IPS-15b (cell line): ENCODE results near the gene MSL1.

Experiments used
- H3K27me3 ChIP-seq: one replicate; pipeline ENCODE4 v1.6.1; 2013; ENCODE audit warnings: low read length; ENCODE audit not compliant: control insufficient read depth, insufficient read depth
- H3K36me3 ChIP-seq: one replicate; pipeline ENCODE4 v1.6.1; 2013; ENCODE audit warnings: low read length; ENCODE audit not compliant: control insufficient read depth, insufficient read depth
- H3K4me1 ChIP-seq: one replicate; pipeline ENCODE4 v1.6.1; 2013; ENCODE audit warnings: mild to moderate bottlenecking, low read length; ENCODE audit not compliant: control insufficient read depth, insufficient read depth
- H3K4me3 ChIP-seq: one replicate; pipeline ENCODE4 v1.5.1; 2013; ENCODE audit warnings: low read depth, low read length
- H3K9ac ChIP-seq: one replicate; pipeline ENCODE4 v1.6.1; 2013; ENCODE audit warnings: low read depth, mild to moderate bottlenecking, low read length
- H3K9me3 ChIP-seq: one replicate; pipeline ENCODE4 v1.6.1; 2013; ENCODE audit warnings: mild to moderate bottlenecking, low read length; ENCODE audit not compliant: control insufficient read depth, insufficient read depth

The MSL1 gene

DNA sequence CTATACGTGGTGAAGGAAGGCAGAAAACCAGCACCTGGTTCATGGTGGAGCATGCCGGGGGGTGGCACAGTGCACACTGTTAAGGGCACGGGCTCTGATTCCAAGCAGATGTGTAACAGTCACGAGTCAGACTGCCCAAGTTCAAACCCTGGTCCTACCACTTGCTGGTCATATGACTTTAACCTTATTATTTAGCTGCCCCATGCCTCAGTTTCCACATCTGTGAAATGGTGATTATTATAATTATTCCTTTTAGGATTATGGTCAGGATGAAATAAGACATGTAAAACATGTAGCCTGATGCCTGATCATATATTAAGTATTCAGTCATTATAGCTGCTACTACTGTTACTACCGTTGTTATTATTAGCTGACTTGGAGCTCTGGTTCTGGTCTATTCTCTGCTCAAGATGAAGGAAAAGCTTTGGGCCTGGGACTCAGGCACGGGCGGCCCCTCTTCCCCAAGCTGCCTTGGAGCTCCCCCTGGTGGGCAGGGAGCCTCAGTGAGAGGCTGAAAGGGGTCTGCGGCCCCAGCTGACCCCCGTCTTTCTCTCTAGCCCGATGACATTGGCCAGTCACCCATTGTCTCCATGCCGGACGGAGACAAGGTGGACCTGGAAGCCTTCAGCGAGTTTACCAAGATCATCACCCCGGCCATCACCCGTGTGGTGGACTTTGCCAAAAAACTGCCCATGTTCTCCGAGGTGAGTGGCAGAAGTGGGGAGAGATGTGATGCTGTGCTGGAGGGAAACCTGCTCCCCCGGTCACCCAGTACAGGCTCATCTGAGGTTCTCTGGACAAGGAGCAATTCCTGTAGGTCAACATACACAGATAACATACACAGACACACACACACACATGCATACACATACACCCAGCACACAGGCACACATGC, 35.4 kb upstream of the MSL1 start:
- Histone ChIP-seq H3K9ac (no peak overlapping the region), H3K4me1 (peaks cover 3% of the 10 kb centered on the region), H3K4me3 (no peak overlapping the region), H3K9me3 (no peaks in the 10 kb centered on the region), H3K36me3 (peaks cover 11% of the 10 kb centered on the region), H3K27me3 (no peaks in the 10 kb centered on the region)

DNA sequence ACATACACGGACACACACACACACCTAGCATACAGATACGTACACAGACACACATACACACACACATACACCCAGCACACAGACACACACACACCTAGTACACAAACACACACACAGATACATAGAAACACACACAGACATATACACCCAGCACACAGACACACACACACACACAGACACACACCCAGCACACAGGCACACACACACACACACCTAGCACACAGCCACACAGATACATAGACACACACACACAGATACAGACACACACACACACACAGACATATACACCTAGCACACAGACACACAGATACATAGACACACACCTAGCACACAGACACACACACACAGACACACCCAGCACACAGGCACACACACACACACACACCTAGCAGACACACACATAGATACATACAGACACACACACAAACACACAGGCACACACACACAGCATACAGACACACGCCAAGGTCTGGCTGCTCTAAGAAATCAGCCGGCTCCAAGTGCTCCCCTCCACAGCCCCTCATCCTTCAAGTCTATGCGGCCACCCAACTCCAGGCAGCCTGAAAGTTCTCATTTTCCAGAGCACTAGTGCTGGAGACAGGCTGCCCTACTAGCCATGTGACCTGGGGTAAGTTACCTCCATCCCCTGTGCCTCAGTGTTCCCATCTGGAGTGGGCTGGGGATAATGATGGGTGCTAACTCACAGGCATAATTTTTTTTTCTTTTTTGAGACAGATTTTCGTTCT, 34.5 kb upstream of the MSL1 start:
- peaks cover 11% of the 10 kb centered on the region for H3K36me3 ChIP-seq
- H3K4me3 ChIP-seq = no peak overlapping the region
- no peaks in the 10 kb centered on the region for H3K9me3 ChIP-seq
- H3K27me3 ChIP-seq = no peaks in the 10 kb centered on the region
- H3K9ac ChIP-seq = no peak overlapping the region
- H3K4me1 ChIP-seq = peaks cover 3% of the 10 kb centered on the region

DNA sequence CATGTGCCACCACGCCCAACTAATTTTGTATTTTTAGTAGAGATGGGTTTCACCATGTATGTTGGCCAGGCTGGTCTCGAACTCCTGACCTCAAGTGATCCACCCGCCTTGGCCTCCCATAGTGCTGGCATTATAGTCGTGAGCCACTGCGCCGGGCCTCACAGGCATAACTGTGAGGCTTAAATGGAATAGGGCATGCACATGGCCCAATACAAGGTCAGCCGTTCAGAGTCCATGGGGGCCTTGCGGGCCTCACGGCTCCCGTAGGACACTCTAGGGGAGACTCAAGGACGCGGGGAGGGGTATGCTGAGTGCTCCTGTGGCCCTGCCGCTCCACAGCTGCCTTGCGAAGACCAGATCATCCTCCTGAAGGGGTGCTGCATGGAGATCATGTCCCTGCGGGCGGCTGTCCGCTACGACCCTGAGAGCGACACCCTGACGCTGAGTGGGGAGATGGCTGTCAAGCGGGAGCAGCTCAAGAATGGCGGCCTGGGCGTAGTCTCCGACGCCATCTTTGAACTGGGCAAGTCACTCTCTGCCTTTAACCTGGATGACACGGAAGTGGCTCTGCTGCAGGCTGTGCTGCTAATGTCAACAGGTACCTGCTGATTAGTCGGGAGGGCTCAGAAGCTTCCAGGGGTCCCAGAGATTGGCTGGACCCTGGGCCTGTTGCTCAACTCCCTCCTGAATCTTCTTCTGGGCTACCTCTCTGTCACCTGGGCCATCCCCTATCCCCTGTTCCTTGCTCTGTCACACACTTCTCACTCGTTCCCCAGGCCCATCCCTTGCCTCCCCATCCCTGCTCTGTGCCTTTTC, 33.7 kb upstream of the MSL1 start:
- no peak overlapping the region for H3K4me3 ChIP-seq
- H3K27me3 ChIP-seq = no peaks in the 10 kb centered on the region
- H3K9ac ChIP-seq = no peak overlapping the region
- H3K9me3 ChIP-seq = no peaks in the 10 kb centered on the region
- H3K36me3 ChIP-seq = peaks cover 14% of the 10 kb centered on the region
- peaks cover 3% of the 10 kb centered on the region for H3K4me1 ChIP-seq

DNA sequence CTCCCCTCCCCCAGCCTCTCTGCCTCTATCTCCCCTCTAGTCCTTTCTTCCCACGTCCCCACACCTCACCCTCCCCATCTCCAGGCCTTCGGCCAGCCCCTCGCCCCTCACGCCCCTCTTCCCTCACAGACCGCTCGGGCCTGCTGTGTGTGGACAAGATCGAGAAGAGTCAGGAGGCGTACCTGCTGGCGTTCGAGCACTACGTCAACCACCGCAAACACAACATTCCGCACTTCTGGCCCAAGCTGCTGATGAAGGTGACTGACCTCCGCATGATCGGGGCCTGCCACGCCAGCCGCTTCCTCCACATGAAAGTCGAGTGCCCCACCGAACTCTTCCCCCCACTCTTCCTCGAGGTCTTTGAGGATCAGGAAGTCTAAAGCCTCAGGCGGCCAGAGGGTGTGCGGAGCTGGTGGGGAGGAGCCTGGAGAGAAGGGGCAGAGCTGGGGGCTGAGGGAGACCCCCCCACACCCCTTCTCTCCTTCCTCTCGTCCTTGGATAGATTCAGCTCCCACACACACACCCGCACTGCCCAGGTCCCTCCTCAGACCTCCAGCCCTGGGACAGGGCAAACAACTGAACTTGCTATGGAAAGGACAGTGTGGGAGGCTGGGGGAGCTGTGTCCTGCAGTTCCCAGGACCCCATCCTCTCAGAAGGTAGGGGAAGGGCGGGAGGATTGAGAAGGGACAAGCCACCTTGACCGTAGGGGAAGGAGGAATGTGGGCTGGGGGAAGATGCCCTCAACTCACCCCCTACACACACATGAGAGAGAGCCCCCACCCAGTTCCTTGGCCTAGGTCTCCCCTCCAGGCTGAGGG, 32.5 kb upstream of the MSL1 start:
- Histone ChIP-seq H3K9ac (no peak overlapping the region), H3K9me3 (no peaks in the 10 kb centered on the region), H3K36me3 (peaks cover 25% of the 10 kb centered on the region), H3K27me3 (no peaks in the 10 kb centered on the region), H3K4me1 (peaks cover 3% of the 10 kb centered on the region), H3K4me3 (no peak overlapping the region)

DNA sequence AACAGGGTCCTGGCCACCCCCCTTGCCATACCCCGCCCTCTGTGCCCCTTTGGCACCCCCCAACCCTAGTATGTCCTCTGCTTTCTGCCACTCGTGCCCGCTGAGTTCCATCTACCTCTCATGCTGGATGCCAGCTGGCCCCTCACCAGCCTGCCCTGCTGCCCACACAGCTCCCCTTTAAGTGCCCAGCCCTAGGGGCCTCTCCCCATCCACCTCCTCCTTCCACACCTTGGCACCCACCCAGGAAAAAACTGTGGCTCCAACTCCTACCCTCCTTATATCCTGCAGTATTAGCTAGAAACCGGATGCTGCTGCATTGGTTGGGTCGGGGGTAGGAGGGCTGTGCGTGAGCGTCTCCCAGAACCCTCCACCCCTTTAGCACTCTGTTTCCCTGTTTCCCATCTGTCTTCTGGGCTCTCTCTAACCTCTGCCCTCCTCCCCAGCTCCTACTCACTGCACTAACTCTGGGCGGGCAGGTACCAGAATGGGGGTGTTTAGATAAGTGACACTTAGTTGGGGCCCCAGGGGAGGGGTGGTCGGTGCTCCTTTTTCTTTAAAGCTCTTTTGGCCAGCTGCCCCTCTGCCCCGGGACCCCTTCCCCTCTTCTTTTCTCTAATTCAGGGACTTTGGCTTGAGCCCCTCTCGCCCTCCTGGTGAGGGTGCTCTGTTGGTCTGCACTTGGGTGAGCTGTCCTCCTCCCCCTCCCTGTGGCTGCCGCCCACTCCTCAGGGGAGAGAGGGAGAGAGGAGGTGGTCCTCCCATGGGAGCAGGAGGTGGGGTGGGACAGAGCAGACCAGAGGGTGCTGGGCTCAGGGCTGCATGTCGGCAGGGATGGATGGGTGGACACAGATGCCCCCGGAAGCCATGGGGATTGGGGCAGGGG, 31.3 kb upstream of the MSL1 start:
- no peak overlapping the region for H3K9ac ChIP-seq
- peaks cover 33% of the 10 kb centered on the region for H3K36me3 ChIP-seq

DNA sequence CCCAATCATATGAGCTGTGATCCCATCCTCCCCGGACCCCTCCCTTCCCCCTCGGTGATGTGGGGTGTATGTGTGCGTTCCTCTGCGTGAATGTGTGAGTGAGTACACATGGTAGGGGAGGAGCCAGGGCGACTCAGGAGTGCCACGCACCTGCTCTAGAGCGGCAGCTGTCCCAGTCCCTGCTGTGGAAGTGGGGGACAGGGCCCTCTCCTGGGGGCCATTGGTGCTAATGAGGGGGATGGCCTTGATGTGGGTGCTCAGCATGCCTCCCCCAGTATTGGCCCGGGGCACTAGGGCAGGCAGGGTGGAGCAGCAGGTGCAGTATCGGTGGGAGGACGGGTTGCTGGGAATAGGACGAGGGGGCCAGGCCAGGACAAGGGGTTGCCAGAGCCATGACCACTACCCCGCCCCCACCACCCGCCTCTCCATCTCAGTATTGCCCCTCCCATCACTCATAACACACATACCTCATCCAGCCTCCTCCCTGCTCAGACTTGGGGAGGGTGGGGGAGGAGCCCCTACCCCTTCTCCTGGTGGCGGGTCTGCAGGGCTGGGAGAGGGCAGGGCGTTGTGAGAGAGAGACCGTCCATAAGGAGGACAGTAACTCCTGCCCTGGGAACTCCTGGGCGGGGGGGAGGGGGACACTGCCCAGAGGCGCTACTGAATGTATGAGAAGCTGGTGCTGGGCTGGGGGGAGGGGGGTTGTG, 29.9 kb upstream of the MSL1 start:
- no peaks in the 10 kb centered on the region for H3K27me3 ChIP-seq
- H3K36me3 ChIP-seq = peaks cover 41% of the 10 kb centered on the region
- H3K4me3 ChIP-seq = no peak overlapping the region
- H3K4me1 ChIP-seq = peaks cover 3% of the 10 kb centered on the region
- H3K9ac ChIP-seq = no peak overlapping the region
- H3K9me3 ChIP-seq = no peaks in the 10 kb centered on the region

More for the DNA sequence above, 31.3 kb upstream of the MSL1 start:
- Histone ChIP-seq H3K4me3 (no peak overlapping the region), H3K4me1 (peaks cover 3% of the 10 kb centered on the region), H3K27me3 (no peaks in the 10 kb centered on the region), H3K9me3 (no peaks in the 10 kb centered on the region)

DNA sequence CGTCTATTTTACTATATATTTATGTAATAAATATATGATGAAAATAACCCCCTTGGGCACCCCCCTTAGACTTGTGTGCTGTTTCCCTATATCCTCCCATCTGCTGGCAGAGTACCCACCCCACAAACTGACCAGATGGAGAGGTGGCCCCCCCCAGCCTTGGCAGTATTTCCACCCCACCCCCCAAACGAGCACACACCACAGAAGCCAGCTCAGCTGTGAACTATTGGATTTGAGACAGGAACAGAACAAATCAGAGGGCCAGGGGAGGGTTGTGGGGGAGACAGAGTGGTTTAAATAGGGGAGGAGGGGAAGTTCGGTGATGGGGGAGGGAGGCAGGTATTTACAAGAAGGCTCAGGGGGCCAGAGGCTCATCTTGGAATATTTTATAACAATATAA, 29.2 kb upstream of the MSL1 start:
- peaks cover 3% of the 10 kb centered on the region for H3K4me1 ChIP-seq
- H3K9ac ChIP-seq = no peak overlapping the region
- peaks cover 36% of the 10 kb centered on the region for H3K36me3 ChIP-seq

DNA sequence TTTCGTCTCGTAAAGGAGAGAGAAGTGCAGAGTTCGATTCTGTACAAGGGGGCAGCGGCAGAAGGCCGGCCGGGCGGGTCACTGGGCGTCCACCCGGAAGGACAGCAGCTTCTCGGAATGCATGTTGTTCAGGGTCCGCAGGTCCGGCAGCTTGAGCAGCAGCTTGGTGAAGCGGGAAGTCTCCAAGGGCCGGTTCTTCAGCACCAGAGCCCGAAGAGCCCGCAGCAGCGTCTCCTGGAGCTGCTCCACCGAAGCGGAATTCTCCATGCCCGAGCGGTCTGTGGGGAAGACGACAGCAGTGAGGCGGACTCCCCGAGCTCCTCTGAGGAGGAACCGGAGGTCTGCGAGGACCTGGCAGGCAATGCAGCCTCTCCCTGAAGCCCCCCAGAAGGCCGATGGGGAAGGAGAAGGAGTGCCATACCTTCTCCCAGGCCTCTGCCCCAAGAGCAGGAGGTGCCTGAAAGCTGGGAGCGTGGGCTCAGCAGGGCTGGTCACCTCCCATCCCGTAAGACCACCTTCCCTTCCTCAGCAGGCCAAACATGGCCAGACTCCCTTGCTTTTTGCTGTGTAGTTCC, 28.7 kb upstream of the MSL1 start:
- Histone ChIP-seq H3K4me3 (no peak overlapping the region), H3K9ac (no peak overlapping the region), H3K9me3 (no peaks in the 10 kb centered on the region), H3K36me3 (peaks cover 32% of the 10 kb centered on the region), H3K27me3 (no peaks in the 10 kb centered on the region), H3K4me1 (peaks cover 3% of the 10 kb centered on the region)

More for the DNA sequence above, 29.2 kb upstream of the MSL1 start:
- no peaks in the 10 kb centered on the region for H3K27me3 ChIP-seq
- H3K9me3 ChIP-seq = no peaks in the 10 kb centered on the region
- no peak overlapping the region for H3K4me3 ChIP-seq

DNA sequence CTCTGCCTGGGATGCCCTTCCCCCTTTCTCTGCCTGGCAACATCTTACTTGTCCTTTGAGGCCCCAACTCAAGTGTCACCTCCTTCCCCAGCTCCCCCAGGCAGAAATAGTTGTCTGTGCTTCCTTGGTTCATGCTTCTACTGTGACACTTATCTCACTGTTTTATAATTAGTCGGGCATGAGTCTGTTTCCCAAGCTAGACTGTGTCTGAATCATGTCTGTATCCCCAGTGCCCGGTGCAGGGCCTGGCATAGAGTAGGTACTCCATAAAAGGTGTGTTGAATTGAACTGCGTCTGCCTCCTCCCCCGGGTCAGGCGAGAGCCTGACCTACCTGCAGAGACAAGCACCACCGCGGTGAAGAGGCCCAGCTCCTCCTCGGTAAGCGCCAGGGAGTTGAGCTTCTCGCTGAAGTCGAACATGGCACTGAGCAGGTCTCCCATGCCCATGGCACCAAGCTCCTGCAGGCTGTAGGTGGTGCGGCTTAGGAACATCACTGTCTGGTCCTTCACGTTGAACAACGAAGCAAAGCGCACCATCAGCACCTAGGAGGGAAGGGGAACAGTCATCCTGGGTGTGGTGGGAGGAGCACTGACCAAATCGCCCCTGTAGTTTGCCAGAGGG, 28.1 kb upstream of the MSL1 start:
- no peak overlapping the region for H3K4me3 ChIP-seq
- no peaks in the 10 kb centered on the region for H3K27me3 ChIP-seq
- peaks cover 8% of the 10 kb centered on the region for H3K4me1 ChIP-seq
- H3K9ac ChIP-seq = no peak overlapping the region
- peaks cover 32% of the 10 kb centered on the region for H3K36me3 ChIP-seq
- H3K9me3 ChIP-seq = no peaks in the 10 kb centered on the region
